NCI-H1694 (cell line): ENCODE data around the gene FAM114A1.
"Not testable (repeated sequence)": the region's sequence is repeated elsewhere in the genome, so short reads cannot be mapped to it uniquely, and the experiment has no call there.

ENCODE experiments used
- DNase-seq: peaks from one replicate; lab custom pipeline; 2025; lab: John Stamatoyannopoulos, UW

The FAM114A1 gene

GRCh38 chr4:38935391-38936073, 67.9 kb downstream of the FAM114A1 start:
- DNase-seq = no peak

- no peak for DNase-seq
Measured at GRCh38 chr4:38939165-38939564, 71.6 kb downstream of the FAM114A1 start.

DNA sequence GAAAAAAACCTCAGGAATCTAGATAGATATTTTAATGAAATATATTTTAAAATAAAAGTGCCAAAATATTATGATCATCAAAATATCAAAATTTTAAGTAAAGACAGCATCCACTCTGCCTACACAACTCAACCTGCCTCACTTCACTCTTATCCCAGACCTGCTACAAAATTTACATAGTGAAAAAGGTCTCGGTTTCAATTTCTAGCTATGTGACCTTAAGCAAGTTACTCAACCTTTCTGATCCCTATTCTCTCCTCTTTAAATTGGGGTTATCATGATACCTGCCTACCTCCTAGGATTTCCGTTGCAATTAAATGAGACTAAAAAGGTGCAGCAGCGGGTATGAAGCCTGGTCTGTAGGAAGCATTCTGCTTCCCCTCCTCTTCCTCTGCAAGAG, 72.9 kb downstream of the FAM114A1 start:
- DNase-seq = no peak

GRCh38 chr4:38941906-38942305, 74.3 kb downstream of the FAM114A1 start:
- not testable (repeated sequence) for DNase-seq

DNA sequence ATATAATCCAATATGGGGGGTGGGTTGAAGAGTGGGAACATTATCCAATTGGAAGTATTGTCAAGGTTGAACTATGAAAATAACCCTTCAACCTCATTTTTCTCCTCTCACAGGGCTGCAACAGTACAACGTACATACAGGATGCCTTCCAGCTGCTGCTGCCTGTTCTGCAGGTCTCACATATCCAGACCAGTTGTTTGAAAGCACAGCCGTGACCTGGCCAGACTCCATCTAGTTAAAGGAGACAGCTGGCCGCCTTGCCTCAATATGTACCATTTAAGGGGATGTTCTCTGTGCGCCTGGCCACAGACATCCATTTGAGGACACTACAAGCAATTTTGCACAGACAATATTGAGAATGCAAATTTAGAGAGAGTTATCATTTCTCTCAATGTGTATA, 75.7 kb downstream of the FAM114A1 start:
- peak; percentile 76 for DNase-seq

GRCh38 chr4:38944440-38944839, 76.8 kb downstream of the FAM114A1 start:
- no peak for DNase-seq

DNA sequence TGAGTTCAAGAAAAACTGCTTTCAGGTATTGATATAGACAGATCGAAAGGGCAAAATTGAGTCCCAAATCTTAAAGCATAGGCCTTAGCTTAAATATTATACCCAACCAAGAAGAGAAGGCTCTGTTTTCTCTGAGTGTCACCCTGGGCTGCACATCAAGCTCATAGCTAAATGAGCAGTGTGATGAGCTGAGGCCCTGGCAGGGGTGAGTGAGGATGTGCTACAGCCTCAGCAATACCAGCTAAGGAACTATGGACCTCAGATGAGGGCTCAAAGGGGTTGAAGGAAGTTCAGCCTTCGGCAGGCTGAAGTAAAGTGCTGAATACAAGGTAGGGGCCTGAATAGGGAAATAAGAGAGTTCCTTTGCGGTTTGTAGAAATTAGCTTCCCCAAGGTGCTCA, 79.3 kb downstream of the FAM114A1 start:
- DNase-seq = no peak

DNA sequence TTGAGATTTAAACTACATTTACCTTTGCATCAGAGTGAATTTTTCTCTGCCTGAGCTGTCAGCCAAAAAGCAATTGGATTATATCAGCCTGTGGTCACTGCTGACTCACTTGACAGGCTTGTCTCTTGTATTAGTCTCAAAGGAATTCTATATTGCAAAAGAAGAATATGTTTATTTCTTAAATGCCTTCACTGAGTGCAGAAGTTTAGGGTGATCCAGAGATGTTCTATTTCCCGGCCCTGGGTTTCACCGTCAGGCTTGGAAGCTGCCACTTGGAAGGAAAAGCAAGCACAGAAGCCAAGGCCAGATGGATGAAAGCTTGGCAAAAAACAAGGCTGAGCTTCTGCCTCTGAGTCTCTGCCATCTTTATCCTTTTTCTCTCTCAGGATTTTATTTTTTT, 80.9 kb downstream of the FAM114A1 start:
- DNase-seq = peak; percentile 9

DNA sequence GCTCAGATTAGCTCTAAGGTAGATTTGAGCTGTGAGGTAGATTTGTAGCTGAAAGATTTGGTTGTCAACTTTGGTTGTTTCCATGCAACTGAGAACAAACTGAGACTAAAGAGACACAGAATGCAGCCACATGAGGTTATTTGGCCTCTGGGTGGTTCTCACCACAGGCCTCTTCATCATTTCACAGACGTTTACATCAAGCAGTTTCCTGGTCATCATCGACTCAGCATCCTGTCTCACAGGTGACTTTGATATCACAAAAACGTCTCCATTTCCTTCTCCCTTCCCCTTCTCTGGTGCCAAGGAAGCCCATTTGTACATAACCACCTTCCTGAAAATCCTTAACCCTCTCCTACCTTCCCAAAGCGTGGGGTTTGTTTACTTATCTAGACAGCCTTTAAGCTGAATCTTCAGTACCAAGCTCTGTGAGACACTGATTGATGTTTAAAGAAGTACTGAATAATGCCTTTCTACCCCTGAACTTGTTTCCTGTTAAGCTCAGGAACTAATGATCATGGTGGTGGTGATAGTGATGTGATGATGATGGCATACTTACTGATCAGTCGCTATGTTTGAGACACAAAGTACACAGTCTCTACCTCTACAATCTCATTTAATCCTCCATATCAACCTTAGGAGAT, 81.9 kb downstream of the FAM114A1 start:
- DNase-seq = no peak

DNA sequence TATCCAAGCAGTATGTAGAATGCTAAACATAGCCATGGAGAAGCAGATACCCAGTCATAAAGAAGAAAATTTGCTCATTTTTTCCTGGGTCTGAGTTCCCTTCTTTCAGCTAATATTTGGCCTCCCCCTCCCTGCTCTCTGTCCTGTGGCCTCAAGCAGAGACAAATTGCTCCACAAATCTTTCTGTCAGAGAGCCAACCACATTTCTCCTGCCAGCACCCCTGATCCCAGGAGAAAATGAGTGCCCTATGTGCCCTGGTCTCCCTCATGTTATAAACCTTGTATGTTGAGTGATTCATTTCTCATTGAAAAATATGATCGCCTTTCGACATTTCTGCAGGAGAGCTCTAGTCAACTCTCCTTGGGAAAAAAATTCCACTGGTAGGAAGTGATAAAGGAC, 82.6 kb downstream of the FAM114A1 start:
- no peak for DNase-seq

- DNase-seq = no peak
Measured at GRCh38 chr4:38950734-38951133, 83.1 kb downstream of the FAM114A1 start.

DNA sequence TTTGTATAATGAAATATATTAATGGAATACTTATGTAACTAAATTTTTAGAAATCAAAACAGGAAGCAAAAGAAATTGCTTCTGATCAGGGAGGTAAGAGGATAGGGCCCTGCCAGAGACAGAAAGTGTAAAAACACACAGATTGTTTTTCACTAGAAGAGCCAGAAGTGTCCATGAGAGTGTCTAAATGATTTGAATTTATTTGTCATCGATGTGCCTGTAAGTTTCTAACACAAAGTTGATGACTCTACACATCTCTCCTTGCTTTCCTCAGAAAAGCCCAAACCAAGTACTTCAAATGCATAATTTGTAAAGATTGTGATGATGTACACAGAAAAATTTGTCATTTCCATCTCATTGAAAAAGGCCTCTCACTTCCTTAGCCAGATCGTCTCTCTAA, 84.0 kb downstream of the FAM114A1 start:
- DNase-seq = no peak

DNA sequence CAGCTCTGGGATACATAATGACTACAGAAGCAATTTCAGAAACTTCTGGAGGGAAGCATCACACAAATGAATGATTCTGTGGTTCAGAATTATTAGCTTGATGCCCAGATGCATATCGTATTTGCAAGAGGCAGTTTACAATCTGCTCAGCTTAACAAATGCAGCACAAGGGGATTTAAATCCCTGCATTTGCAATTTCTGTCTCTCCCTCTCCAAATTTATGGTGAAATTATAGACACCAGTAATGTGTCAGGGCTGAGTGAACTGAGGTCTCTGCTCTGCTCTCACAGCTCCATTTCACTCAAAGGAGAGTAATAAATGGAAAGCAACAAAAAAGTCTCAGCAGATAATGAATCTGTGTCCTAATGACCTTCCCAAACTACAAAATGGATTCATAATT, 84.4 kb downstream of the FAM114A1 start:
- no peak for DNase-seq

- DNase-seq = no peak
Measured at GRCh38 chr4:38954727-38955126, 87.1 kb downstream of the FAM114A1 start.

DNA sequence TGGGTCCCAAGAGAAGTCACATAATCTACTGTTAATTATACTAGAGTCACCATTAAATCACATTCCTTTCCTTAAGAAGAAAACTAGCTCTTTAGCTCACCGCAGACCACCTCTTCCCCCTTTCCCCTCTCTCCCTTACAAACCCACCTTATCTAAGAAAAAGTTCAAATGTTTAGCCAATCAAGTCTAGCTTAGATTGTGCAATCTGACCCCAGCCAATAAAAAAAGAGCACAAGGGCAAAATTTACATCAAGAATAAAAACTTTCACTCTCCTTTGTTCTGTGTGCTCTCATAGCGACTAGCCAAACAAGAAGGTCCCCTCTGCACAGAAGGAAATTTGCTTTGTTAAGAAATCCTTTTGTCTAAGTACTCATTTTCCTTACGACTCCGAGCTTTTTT, 88.4 kb downstream of the FAM114A1 start:
- no peak for DNase-seq

DNA sequence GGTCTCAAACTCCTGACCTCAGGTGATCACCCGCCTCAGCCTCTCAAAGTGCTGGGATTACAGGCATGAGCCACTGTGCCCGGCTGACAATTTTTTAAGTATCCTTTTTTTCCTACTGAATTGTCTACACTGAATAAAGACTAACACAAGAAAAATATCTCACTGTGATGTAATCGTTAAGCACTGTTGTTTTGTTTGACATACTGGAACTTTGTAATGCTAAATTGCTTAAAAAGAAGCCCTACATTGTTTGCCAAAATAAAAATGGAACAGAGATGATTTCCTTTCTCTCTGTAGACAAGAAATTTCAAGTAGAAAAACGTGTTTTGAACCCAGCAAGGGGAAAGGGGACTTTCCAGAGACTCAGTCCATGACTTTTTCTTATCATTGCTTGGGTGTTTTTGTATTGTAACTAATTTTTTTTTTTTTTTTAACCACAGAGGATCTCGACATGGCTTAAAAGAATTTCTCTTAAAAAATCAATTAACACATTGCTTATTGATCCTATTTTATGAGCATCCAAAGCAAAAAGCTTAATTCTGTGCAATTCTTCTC, 89.7 kb downstream of the FAM114A1 start:
- DNase-seq = no peak

- no peak for DNase-seq
Measured at GRCh38 chr4:38957893-38958292, 90.3 kb downstream of the FAM114A1 start.

- DNase-seq = no peak
Measured at GRCh38 chr4:38958453-38959190, 91.0 kb downstream of the FAM114A1 start.

GRCh38 chr4:38959248-38959647, 91.6 kb downstream of the FAM114A1 start:
- DNase-seq = not testable (repeated sequence)

- DNase-seq = no peak
Measured at GRCh38 chr4:38964942-38965775, 97.6 kb downstream of the FAM114A1 start.

- DNase-seq = no peak
Measured at GRCh38 chr4:38965866-38966265, 98.3 kb downstream of the FAM114A1 start.
